ENCODE measurements around the gene SPAG16.

DNA sequence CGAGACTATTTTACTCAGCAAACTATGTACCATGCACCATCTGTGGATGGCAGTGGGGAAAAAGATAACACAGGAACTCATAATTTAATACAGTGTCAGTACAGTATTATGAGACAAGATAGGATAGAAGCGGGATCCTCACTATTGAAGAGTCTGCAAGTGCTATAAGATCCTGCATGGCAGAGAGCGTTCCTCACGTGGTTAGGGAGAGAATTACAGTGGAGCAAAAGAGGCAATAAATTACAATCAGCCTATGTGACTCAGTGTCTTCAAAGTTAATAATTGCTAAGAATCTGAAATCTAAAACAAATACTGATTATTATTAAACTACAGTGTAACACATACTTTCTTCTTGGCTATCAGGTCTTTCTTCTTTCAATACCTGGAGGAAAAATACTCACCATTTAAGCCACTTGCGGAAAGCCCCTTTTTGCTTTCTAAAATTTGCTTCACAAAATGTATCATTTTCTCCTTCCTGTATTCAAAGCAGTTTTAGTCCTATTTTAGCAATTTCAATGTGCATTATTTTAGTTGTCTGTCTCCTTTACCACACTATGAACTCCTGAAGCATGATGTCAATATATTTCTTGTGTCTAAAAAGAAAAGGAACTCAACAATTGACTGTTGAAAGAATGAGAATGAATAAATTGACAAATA lies 342.9 kb downstream of the SPAG16 start:
- no peak for TF ChIP-seq SUZ12 (IDR thresholded peaks at IDR 0.05; ENCODE audit: low read depth, low read length)
- TF ChIP-seq, protein P1, sequence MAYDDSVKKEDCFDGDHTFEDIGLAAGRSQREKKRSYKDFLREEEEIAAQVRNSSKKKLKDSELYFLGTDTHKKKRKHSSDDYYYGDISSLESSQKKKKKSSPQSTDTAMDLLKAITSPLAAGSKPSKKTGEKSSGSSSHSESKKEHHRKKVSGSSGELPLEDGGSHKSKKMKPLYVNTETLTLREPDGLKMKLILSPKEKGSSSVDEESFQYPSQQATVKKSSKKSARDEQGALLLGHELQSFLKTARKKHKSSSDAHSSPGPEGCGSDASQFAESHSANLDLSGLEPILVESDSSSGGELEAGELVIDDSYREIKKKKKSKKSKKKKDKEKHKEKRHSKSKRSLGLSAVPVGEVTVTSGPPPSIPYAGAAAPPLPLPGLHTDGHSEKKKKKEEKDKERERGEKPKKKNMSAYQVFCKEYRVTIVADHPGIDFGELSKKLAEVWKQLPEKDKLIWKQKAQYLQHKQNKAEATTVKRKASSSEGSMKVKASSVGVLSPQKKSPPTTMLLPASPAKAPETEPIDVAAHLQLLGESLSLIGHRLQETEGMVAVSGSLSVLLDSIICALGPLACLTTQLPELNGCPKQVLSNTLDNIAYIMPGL (CRISPR knock-in tag; IDR thresholded peaks at IDR 0.05; ENCODE audit: borderline replicate concordance in 1 of 2, low read depth in 1 of 2): no peak
- TF ChIP-seq, protein P2, sequence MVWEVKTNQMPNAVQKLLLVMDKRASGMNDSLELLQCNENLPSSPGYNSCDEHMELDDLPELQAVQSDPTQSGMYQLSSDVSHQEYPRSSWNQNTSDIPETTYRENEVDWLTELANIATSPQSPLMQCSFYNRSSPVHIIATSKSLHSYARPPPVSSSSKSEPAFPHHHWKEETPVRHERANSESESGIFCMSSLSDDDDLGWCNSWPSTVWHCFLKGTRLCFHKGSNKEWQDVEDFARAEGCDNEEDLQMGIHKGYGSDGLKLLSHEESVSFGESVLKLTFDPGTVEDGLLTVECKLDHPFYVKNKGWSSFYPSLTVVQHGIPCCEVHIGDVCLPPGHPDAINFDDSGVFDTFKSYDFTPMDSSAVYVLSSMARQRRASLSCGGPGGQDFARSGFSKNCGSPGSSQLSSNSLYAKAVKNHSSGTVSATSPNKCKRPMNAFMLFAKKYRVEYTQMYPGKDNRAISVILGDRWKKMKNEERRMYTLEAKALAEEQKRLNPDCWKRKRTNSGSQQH (CRISPR knock-in tag; IDR thresholded peaks at IDR 0.05; ENCODE audit: low read depth): no peak
- TF ChIP-seq ZNF180 (CRISPR knock-in tag; IDR thresholded peaks at IDR 0.05; ENCODE audit: borderline replicate concordance, low read depth): no peak
- no peak for TF ChIP-seq SMARCE1 (IDR thresholded peaks at IDR 0.05; ENCODE audit: borderline replicate concordance)
- TF ChIP-seq ETV5 (CRISPR knock-in tag; IDR thresholded peaks at IDR 0.05; ENCODE audit: borderline replicate concordance): no peak
- TF ChIP-seq RELA (CRISPR knock-in tag; IDR thresholded peaks at IDR 0.05): no peak
- TF ChIP-seq ATF1 (CRISPR knock-in tag; IDR thresholded peaks at IDR 0.05): no peak
- TF ChIP-seq, protein P3, sequence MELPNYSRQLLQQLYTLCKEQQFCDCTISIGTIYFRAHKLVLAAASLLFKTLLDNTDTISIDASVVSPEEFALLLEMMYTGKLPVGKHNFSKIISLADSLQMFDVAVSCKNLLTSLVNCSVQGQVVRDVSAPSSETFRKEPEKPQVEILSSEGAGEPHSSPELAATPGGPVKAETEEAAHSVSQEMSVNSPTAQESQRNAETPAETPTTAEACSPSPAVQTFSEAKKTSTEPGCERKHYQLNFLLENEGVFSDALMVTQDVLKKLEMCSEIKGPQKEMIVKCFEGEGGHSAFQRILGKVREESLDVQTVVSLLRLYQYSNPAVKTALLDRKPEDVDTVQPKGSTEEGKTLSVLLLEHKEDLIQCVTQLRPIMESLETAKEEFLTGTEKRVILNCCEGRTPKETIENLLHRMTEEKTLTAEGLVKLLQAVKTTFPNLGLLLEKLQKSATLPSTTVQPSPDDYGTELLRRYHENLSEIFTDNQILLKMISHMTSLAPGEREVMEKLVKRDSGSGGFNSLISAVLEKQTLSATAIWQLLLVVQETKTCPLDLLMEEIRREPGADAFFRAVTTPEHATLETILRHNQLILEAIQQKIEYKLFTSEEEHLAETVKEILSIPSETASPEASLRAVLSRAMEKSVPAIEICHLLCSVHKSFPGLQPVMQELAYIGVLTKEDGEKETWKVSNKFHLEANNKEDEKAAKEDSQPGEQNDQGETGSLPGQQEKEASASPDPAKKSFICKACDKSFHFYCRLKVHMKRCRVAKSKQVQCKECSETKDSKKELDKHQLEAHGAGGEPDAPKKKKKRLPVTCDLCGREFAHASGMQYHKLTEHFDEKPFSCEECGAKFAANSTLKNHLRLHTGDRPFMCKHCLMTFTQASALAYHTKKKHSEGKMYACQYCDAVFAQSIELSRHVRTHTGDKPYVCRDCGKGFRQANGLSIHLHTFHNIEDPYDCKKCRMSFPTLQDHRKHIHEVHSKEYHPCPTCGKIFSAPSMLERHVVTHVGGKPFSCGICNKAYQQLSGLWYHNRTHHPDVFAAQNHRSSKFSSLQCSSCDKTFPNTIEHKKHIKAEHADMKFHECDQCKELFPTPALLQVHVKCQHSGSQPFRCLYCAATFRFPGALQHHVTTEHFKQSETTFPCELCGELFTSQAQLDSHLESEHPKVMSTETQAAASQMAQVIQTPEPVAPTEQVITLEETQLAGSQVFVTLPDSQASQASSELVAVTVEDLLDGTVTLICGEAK (IDR thresholded peaks at IDR 0.05): no peak
- TF ChIP-seq, protein P3 (CRISPR knock-in tag; IDR thresholded peaks at IDR 0.05): no peak
- TF ChIP-seq ZSCAN31 (CRISPR knock-in tag; IDR thresholded peaks at IDR 0.05; ENCODE audit: low read depth): no peak
- no peak for TF ChIP-seq EP300 (IDR thresholded peaks at IDR 0.05; ENCODE audit: low read depth in 2 of 2, low read length in 2 of 2)
- TF ChIP-seq EP300 (CRISPR knock-in tag; IDR thresholded peaks at IDR 0.05; ENCODE audit: borderline replicate concordance): no peak
